GM12872 (cell line): ENCODE data around the gene NTMT1.

Experiments used
- CTCF ChIP-seq: IDR thresholded peaks from 3 replicates; pipeline ENCODE4 v1.5.1; 2011; ENCODE audit warnings: low read depth, mild to moderate bottlenecking, low read length, moderate library complexity; ENCODE audit not compliant: insufficient read depth

NTMT1 gene

DNA sequence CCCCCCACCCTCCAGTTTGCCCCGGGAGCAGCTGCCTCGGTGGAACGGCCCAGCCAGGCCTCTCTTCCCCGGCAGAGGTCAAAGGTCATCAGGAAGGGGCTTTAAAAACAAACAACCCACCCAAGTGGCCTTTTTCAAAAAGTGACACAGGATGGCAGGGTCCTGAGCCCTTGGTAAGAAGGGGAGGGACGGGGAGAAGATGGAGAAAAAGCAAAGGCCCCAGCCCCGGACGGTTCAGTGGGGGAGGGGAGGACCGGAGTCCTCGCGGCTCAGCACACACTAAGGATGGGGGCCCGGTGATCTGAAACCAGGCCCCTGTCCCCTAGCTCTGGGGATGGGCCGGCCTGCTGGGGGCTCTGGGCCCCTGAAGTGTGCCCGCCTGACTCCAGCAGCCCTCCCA is 40.6 kb downstream of the NTMT1 start:
- TF ChIP-seq CTCF = no peak

DNA sequence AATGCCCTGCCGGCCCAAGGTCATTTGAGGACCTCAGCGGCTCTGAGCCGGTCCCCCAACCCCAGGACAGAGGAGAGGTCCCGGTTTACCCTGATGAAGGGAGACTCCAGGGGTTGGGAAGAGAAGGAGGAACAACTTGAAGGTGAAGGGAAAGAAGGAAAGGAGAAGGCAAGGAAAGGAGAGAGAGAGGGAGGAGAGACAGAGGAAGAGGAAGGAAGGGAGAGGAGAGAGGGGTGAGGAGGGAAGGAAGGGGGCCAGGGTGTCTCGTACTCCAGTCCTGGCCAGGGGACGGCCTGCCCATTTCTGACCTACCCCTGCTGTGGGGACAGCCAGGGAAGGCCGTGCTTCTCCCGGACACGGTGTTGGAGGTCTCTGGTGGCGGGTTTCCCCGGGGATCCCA is 41.4 kb downstream of the NTMT1 start:
- no peak for TF ChIP-seq CTCF

GRCh38 chr9:129667850-129668249 is 41.9 kb downstream of the NTMT1 start:
- no peak for TF ChIP-seq CTCF

DNA sequence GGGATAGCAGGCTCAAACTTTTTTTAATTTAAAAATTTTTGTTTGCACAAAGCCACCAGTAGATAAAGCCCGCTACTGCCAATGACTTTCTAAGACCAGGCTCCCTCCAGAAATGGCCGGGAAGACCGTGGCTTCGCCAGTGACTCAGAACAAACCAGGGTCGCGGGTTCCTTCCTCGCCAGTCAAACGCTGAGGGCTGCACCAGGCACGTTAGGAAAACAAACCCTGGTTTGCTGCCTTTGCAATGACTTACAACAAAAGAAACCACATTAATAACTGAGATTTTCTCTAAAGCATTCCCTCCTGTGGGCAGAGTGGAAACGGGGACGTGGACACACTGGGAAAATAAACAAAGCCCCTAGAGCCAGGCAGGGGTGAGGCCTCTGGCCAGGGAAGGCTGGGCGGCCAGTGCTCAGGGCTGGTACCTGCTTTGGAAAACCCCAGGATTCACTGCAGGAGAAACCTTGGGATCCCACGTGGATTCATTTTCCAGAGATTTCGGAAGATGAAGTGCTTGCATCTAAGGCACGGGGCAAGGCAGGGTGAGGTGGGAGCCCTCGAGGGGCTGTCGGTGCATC is 43.3 kb downstream of the NTMT1 start:
- no peak for TF ChIP-seq CTCF

DNA sequence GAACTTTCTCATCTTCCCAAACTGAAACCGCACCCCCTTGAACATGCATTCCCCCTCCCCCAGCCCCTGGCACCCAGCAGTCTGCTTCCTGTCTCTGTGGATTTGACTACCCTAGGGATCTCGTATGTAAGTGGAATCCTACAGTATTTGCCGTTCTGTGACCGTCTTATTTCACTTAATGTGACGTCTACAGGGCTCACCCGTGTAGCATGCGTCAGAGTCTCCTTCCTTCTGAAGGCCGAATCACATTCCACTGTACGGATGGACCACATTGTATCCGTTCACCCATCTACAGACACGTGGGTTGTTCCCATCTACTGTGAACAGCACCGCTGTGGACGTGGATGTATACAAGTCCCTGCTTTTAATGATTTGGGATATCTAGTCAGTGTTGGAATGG is 44.0 kb downstream of the NTMT1 start:
- TF ChIP-seq CTCF = no peak

DNA sequence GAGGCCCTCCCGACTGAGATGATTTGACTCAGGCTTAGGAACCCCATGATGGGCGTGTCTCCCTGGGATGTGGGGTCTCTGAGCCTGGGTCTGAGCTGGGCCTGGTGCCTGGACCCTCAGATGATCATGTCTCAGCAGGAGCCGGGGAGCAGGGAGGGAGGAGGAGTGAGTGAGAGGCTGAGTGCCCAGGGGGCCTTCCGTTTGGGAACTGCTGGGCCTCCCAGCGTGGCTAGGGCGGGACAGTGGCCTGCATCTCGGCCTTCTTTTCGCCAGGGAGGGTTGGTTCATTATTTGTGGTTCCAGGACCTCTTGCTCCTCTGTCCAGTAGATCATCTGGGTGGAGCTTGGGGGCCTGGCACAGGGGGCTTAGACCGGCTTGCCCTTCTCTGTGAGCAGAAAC is 45.1 kb downstream of the NTMT1 start:
- no peak for TF ChIP-seq CTCF

GRCh38 chr9:129671519-129671918 is 45.6 kb downstream of the NTMT1 start:
- TF ChIP-seq CTCF = no peak
